HCT116 (cell line): ENCODE data around the gene LAMTOR1.
"Not testable (repeated sequence)": the region's sequence is repeated elsewhere in the genome, so short reads cannot be mapped to it uniquely, and the experiment has no call there.

Source experiments
- CEBPB ChIP-seq: IDR thresholded peaks from 2 replicates; pipeline ENCODE4 v1.6.1; 2012; ENCODE audit warnings: low read depth
- EZH2 ChIP-seq: fragments of 200-600 bp; sonication (generic); IDR thresholded peaks from 2 replicates; pipeline ENCODE4 v1.6.1; 2017; ENCODE audit warnings: antibody characterized with exemption, mixed run types
- JUND ChIP-seq: IDR thresholded peaks from 2 replicates; pipeline ENCODE4 v1.6.1; 2012
- SP1 ChIP-seq: IDR thresholded peaks from 2 replicates; pipeline ENCODE4 v1.6.1; 2012; ENCODE audit warnings: low read depth
- TF ChIP-seq, protein P1 (sequence below), 3 experiments: fragments of 200-600 bp in 1 of 3; sonication (generic) in 1 of 3; IDR thresholded peaks in 2 of 3; conservative IDR thresholded peaks in 1 of 3; 2 replicates each; pipeline ENCODE4 v1.5.1; 2012 to 2017; ENCODE audit warnings: low read depth in 2 of 3, low read length in 2 of 3, antibody characterized with exemption in 1 of 3, borderline replicate concordance in 1 of 3, control low read depth in 1 of 3, mild to moderate bottlenecking in 1 of 3, mixed read lengths in 1 of 3, mixed run types in 1 of 3, moderate library complexity in 1 of 3; ENCODE audit not compliant: insufficient read depth in 1 of 3

DNA sequence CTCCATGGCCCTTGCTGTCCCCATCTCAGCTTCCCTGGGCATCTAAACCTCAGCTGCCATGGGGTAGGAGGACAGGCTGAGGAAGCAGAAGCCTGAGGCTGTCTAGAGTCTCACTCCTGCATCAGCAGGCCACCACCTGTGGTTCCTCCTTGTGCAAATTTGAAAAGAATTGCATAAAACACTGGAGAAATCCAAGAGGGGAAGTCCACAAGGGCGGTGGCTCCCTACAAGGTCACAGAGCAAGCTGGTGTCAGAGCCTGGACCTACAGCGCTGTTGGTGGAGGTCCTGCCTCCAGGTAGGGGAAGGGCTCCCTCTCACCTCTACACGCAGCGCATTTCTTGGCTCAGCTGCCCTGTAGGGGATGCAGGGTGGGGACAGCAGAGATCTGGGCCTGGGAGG lies 32.4 kb upstream of the LAMTOR1 start, which contains the start of gene FOLR3:
- TF ChIP-seq, protein P1, sequence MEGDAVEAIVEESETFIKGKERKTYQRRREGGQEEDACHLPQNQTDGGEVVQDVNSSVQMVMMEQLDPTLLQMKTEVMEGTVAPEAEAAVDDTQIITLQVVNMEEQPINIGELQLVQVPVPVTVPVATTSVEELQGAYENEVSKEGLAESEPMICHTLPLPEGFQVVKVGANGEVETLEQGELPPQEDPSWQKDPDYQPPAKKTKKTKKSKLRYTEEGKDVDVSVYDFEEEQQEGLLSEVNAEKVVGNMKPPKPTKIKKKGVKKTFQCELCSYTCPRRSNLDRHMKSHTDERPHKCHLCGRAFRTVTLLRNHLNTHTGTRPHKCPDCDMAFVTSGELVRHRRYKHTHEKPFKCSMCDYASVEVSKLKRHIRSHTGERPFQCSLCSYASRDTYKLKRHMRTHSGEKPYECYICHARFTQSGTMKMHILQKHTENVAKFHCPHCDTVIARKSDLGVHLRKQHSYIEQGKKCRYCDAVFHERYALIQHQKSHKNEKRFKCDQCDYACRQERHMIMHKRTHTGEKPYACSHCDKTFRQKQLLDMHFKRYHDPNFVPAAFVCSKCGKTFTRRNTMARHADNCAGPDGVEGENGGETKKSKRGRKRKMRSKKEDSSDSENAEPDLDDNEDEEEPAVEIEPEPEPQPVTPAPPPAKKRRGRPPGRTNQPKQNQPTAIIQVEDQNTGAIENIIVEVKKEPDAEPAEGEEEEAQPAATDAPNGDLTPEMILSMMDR (IDR thresholded peaks at IDR 0.05 in 2 of 3, conservative IDR thresholded peaks at IDR 0.05 in 1 of 3; ENCODE audit: borderline replicate concordance in 1 of 3, insufficient read depth in 1 of 3, low read depth in 2 of 3, low read length in 2 of 3), result not testable (repeated sequence)
- not testable (repeated sequence) for TF ChIP-seq SP1, JUND, EZH2, CEBPB
